Measurements from ENCODE around the gene RIN1. TPM values are rescaled to one million over a fixed set of nuclear protein-coding genes. Genes with fewer than 3 reads are reported as not detected.

Gene RIN1
- polyA plus RNA-seq, 3 donors from 2014 or later, result 0.17 to 0.20 TPM; not detected in 1

GRCh38 chr11:66294626-66295620 is 41.3 kb downstream of the RIN1 start:
- peaks cover 12 to 16% of the 10 kb centered on the region in 2 donors for H3K4me1 Mint-ChIP-seq
- peaks cover 4 to 15% (median 8%) of the 10 kb centered on the region in 3 donors for H3K27me3 Mint-ChIP-seq (ENCODE audit: low read depth in 3 of 3)
- no peak for DNase-seq
- H3K9me3 Mint-ChIP-seq, result peaks cover 0 to 2% (median 0%) of the 10 kb centered on the region in 6 donors
- no peak overlapping the region for H3K27ac Mint-ChIP-seq
- H3K36me3 Mint-ChIP-seq, result peaks cover 0 to 4% (median 0%) of the 10 kb centered on the region in 3 donors
- no peak overlapping the region for H3K4me3 Mint-ChIP-seq

GRCh38 chr11:66293777-66294625 is 42.2 kb downstream of the RIN1 start:
- H3K4me1 Mint-ChIP-seq, result peaks cover 22 to 25% of the 10 kb centered on the region in 2 donors
- peaks cover 10 to 18% (median 17%) of the 10 kb centered on the region in 3 donors for H3K27me3 Mint-ChIP-seq (ENCODE audit: low read depth in 3 of 3)
- DNase-seq, result no peak
- H3K4me3 Mint-ChIP-seq, result no peak overlapping the region
- peaks cover 0 to 2% (median 0%) of the 10 kb centered on the region in 6 donors for H3K9me3 Mint-ChIP-seq
- H3K36me3 Mint-ChIP-seq, result peaks cover 0 to 4% (median 3%) of the 10 kb centered on the region in 3 donors
- no peak overlapping the region for H3K27ac Mint-ChIP-seq

GRCh38 chr11:66293352-66293751 is 42.9 kb downstream of the RIN1 start:
- H3K27ac Mint-ChIP-seq, result no peak overlapping the region
- peaks cover 0 to 4% (median 3%) of the 10 kb centered on the region in 3 donors for H3K36me3 Mint-ChIP-seq
- peaks cover 0 to 2% (median 0%) of the 10 kb centered on the region in 6 donors for H3K9me3 Mint-ChIP-seq

DNA sequence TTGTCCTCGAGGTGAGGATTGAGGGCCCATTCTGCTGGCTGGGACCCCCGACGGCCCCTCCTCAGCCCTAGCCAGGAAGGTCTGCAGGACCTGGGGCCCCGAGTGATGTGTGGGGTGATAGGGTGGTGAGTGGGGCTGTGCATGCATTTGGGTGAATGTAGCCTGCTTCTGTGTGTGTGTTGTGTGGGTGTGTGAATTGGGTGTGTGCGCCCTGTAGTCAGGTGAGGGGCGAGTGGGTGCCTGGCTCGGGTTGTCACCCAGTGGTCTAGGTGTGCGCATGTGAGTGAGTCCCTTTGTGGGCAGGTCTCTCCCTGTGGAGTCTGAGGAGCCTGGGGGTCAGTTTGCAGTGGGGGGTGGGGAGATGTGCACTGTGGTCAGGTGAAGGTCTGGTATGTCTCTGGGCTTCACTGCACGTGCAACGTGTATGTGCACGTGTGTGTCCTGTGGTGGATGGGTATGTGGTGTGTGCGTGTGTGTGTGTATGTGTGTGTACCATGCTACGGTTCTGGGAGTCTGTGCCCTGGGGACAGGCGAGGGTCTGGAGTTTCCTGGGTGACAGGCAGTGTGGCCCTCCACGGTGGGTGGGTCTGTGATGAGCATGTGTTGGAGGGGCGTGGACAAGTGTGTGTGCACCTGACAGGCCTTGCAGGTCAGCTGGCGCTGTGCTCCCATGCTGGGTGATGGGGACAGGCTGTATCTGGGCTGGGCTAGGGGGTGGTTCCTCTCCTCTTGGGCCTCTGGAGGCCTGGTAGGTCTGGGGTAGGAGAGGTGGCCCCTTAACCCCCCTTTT is 43.5 kb downstream of the RIN1 start:
- H3K4me3 Mint-ChIP-seq, result peak overlapping the region in 4 of 5 donors; percentile 18 to 61 (median 40)
- H3K36me3 Mint-ChIP-seq, result peaks cover 0 to 4% (median 3%) of the 10 kb centered on the region in 3 donors
- peaks cover 11 to 21% (median 17%) of the 10 kb centered on the region in 3 donors for H3K27me3 Mint-ChIP-seq (ENCODE audit: low read depth in 3 of 3)
- H3K4me1 Mint-ChIP-seq, result peaks cover 28 to 32% of the 10 kb centered on the region in 2 donors
- H3K27ac Mint-ChIP-seq, result no peak overlapping the region
- peaks cover 0 to 2% (median 0%) of the 10 kb centered on the region in 6 donors for H3K9me3 Mint-ChIP-seq
- no peak for DNase-seq

More at GRCh38 chr11:66293352-66293751, 42.9 kb downstream of the RIN1 start:
- Mint-ChIP-seq H3K4me1 (peaks cover 25 to 27% of the 10 kb centered on the region in 2 donors), H3K27me3 (ENCODE audit: low read depth in 3 of 3) (peaks cover 11 to 20% (median 19%) of the 10 kb centered on the region in 3 donors), H3K4me3 (peak overlapping the region in 1 of 5 donors; percentile 38)
- no peak for DNase-seq

DNA sequence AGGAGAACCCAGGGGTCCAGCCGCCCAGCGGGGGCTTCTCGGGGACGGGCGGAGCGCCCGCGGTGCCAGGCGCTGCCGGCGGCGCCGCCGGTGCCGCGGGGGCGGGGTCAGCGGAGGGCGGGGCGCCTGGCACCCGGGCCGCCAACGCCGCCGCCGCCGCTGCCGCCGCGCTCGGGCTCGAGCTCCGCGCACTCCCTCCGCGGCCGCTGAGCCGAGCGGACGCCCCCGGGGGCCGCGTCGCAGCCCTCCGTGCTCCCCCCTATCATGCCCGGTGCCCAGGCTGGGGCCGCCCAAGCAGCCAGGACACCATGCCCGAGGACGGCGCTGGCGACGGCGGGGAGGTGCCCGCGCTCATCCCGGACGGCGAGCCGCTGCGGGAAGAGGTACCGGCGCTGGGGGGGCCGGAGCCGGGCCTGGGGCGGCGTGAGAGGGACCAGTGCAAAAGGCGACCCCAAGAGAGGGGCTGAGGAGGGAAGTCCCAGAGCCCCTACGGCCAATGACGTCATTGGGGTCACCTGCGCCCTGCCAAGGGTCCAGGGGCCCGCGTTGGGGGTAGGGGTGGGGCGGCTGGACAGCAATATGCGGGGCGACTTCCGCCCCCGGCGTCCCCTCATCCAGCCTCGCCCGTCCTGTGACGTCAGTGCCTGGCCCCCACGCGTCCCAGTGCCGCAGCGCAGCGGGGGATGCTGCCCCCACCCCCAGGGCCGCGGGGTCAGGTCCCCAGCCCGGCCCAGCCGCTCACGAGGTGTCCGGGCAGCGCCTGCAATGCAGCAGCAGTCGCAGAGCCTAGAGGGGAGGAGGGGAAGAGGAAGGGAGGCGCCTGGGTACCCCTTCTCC is 44.3 kb downstream of the RIN1 start, which contains the start of gene TMEM151A:
Gene TMEM151A, plus strand, starts transcription at position 189 of the 837 bp plus-strand sequence. Its CDS starts 120 bp downstream, at position 309.
- DNase-seq, result no peak
- peaks cover 0 to 4% (median 3%) of the 10 kb centered on the region in 3 donors for H3K36me3 Mint-ChIP-seq
- peak within 1 kb of the TSS in 1 of 6 donors; percentile 50 for H3K27ac Mint-ChIP-seq
- H3K4me1 Mint-ChIP-seq, result peaks cover 35% of the 10 kb centered on the region in 2 donors
- peaks cover 11 to 21% (median 17%) of the 10 kb centered on the region in 3 donors for H3K27me3 Mint-ChIP-seq (ENCODE audit: low read depth in 3 of 3)
- H3K4me3 Mint-ChIP-seq, result peak within 1 kb of the TSS; percentile 86 to 94 (median 92)
- H3K9me3 Mint-ChIP-seq, result peaks cover 0 to 2% (median 0%) of the 10 kb centered on the region in 6 donors

DNA sequence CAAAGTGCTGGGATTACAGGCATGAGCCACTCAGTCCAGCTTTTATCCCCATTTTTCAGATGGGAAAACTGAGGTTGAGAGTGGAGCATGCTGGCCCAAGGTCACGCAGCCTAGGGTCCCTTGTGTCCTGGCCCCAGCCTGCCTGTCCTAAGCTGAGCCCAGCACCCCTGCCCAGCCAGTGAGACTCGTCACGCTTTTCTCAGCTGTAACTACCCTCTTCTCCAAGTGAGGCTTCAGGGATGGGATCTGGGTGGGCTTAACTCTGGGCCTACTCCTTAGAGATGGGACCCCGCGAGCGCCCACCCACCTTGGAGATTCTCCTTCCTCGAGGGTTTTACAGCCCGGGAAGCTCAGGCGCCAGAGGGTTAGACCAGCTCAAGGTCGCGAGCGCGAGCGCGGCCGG is 44.9 kb downstream of the RIN1 start:
- no peak for DNase-seq
- Mint-ChIP-seq H3K27me3 (ENCODE audit: low read depth in 3 of 3) (peaks cover 10 to 21% (median 15%) of the 10 kb centered on the region in 3 donors), H3K4me3 (no peak overlapping the region), H3K9me3 (peaks cover 0 to 2% (median 0%) of the 10 kb centered on the region in 6 donors), H3K27ac (no peak overlapping the region), H3K36me3 (peaks cover 0 to 4% (median 3%) of the 10 kb centered on the region in 3 donors), H3K4me1 (peaks cover 35 to 37% of the 10 kb centered on the region in 2 donors)

- Mint-ChIP-seq H3K4me3 (peak overlapping the region; percentile 86 to 94 (median 92)), H3K36me3 (peaks cover 0 to 4% (median 3%) of the 10 kb centered on the region in 3 donors), H3K27me3 (ENCODE audit: low read depth in 3 of 3) (peaks cover 10 to 21% (median 15%) of the 10 kb centered on the region in 3 donors), H3K4me1 (peaks cover 35 to 37% of the 10 kb centered on the region in 2 donors), H3K27ac (no peak overlapping the region), H3K9me3 (peaks cover 0 to 2% (median 0%) of the 10 kb centered on the region in 6 donors)
- no peak for DNase-seq
Measured at GRCh38 chr11:66290330-66290621, 46.0 kb downstream of the RIN1 start.

- Mint-ChIP-seq H3K27me3 (ENCODE audit: low read depth in 3 of 3) (peaks cover 10 to 21% (median 15%) of the 10 kb centered on the region in 3 donors), H3K36me3 (peaks cover 0 to 4% (median 3%) of the 10 kb centered on the region in 3 donors), H3K9me3 (peaks cover 0 to 2% (median 0%) of the 10 kb centered on the region in 6 donors), H3K27ac (peak overlapping the region; percentile 78 to 91 (median 88)), H3K4me3 (peak overlapping the region; percentile 86 to 94 (median 92)), H3K4me1 (peaks cover 35 to 37% of the 10 kb centered on the region in 2 donors)
- peak in 1 of 3 donors; percentile 78 for DNase-seq
Measured at GRCh38 chr11:66289548-66290329, 46.5 kb downstream of the RIN1 start.

GRCh38 chr11:66288671-66289547 is 47.3 kb downstream of the RIN1 start, which contains the start of gene YIF1A:
Gene YIF1A, minus strand, starts transcription at chr11:66289143. Its CDS starts 158 bp downstream, at chr11:66288985.
- peaks cover 0 to 4% (median 3%) of the 10 kb centered on the region in 3 donors for H3K36me3 Mint-ChIP-seq
- no peaks in the 10 kb centered on the region for H3K9me3 Mint-ChIP-seq
- peaks cover 35 to 37% of the 10 kb centered on the region in 2 donors for H3K4me1 Mint-ChIP-seq
- peak within 1 kb of the TSS; percentile 86 to 94 (median 92) for H3K4me3 Mint-ChIP-seq
- DNase-seq, result peak; percentile 98 to 99 (median 99)
- peak within 1 kb of the TSS; percentile 78 to 94 (median 88) for H3K27ac Mint-ChIP-seq
- peaks cover 10 to 21% (median 15%) of the 10 kb centered on the region in 3 donors for H3K27me3 Mint-ChIP-seq (ENCODE audit: low read depth in 3 of 3)

DNA sequence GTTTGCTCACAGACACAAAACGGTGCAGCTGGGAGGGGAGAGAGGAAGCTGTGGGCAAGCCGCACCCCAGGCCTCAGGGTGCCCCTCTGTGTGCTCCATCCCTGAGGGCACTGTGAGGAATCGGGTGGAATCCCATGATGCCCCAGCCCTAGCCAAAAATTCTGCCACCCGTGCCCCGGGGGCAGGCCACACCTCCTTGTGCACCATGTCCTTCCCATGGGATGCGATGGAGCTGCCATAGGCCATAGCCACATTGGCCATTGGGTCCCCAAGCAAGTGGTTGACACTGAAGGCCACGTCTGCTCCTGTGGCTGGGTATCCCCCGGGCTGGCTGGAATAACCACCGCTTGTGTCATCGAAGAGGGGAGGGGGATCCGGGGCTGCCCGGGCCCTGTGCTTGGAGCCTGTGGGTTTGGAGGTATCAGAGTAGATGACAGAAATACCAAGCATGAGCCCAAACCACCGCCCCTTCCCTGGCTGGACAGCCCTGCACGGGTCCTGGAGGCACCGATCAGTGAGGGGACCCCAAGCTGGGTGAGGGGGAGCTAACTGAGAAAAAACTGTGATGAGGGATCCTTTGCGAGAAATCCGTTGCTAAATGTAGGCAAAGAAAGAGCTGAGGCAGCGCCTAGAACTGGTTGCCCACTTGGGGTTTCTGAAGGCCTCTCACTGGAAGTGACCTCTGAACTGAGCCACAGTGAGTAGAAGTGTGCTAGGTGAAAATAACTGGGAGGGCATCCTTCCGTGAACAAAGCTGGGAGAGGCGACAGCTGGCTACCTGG is 48.2 kb downstream of the RIN1 start:
- H3K36me3 Mint-ChIP-seq, result peaks cover 0 to 4% (median 3%) of the 10 kb centered on the region in 3 donors
- no peak for DNase-seq
- peaks cover 7 to 20% (median 17%) of the 10 kb centered on the region in 3 donors for H3K27me3 Mint-ChIP-seq (ENCODE audit: low read depth in 3 of 3)
- H3K27ac Mint-ChIP-seq, result peak overlapping the region; percentile 75 to 94 (median 81)
- H3K9me3 Mint-ChIP-seq, result no peaks in the 10 kb centered on the region
- H3K4me3 Mint-ChIP-seq, result peak overlapping the region; percentile 86 to 94 (median 92)
- H3K4me1 Mint-ChIP-seq, result peaks cover 37 to 40% of the 10 kb centered on the region in 2 donors

All from immature natural killer cell (primary cell).